ENCODE results near the gene ATPAF1.

DNA sequence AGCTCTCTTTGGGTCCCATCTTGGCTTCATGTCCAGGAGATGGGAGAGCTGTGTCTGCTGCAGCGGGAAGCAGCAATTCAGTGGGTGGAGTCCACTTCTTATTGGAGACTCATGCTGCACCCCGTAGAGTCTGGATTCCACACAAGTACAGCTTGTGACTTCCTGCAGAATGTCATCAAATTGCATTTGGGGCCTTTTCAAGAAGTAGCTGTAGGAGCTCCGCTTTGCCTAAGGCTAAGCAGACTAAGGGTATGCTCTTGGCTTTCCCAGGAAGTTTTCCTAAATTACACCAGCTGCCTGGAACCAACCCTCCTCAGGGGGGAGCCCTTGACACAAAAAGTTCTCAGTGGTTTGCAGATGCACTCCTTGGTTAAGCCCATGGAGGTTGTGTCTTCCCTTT, 45.8 kb downstream of the ATPAF1 start:
- TF ChIP-seq EZH2phosphoT487 (IDR thresholded peaks at IDR 0.05; ENCODE audit: insufficient read depth, low read depth) (no peak), EZH2 (IDR thresholded peaks at IDR 0.05; ENCODE audit: insufficient read depth, poor library complexity, severe bottlenecking) (no peak)

Measured in GM23248 (cell line).